ENCODE data around the gene ZCCHC24. TPM values are rescaled to one million over a fixed set of nuclear protein-coding genes. Genes with fewer than 3 reads are reported as not detected.

The ZCCHC24 gene
- total RNA-seq, 1 experiment from 2014 or later, result 3.1 TPM

DNA sequence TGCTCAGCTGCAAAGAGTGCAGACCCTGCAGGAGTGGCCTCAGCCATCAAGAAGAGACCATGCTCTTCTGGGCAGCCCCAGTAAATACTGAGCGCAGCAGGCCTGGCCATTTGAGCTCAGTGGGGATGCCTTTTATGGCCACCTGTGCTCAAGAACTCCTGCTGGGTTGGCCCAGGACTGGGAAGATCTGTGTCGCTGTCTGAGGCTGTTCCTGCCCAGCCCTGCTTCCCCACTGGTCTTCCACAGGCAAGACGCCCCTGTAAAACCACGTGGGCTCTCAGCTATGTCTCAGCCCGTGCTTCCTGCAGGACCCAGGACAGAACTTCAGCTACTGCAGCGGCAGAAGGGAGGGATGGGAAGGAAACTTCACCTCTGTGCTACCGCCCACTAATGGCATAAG, 108.7 kb downstream of the ZCCHC24 start:
- DNase-seq, result no peak
- Histone ChIP-seq H3K4me3 (ENCODE audit: low read depth, low read length) (no peak overlapping the region), H3K9me3 (no peaks in the 10 kb centered on the region), H3K27me3 (replicated peaks; ENCODE audit: control insufficient read depth, insufficient read depth, low read length) (no peaks in the 10 kb centered on the region), H3K36me3 (ENCODE audit: control insufficient read depth, insufficient read depth, low read length) (no peaks in the 10 kb centered on the region), H3K4me1 (no peaks in the 10 kb centered on the region)
- Mint-ChIP-seq H3K4me1 (ENCODE audit: low read depth, unreplicated experiment) (no peaks in the 10 kb centered on the region), H3K9me3 (ENCODE audit: unreplicated experiment) (no peaks in the 10 kb centered on the region), H3K4me3 (ENCODE audit: unreplicated experiment) (no peak overlapping the region), H3K27ac (ENCODE audit: unreplicated experiment) (no peak overlapping the region), H3K36me3 (ENCODE audit: insufficient read depth, unreplicated experiment) (no peaks in the 10 kb centered on the region), H3K27me3 (ENCODE audit: insufficient read depth, unreplicated experiment) (no peaks in the 10 kb centered on the region)
- POLR2A ChIA-PET, result no interaction called here
- no TSS peak for BruUV-seq (replicated peaks)
- intact Hi-C loops (cut with micrococcal nuclease; ENCODE audit: unreplicated experiment), result no loop called here
- CTCF ChIA-PET, result no interaction called here
- TF ChIP-seq, protein P1, sequence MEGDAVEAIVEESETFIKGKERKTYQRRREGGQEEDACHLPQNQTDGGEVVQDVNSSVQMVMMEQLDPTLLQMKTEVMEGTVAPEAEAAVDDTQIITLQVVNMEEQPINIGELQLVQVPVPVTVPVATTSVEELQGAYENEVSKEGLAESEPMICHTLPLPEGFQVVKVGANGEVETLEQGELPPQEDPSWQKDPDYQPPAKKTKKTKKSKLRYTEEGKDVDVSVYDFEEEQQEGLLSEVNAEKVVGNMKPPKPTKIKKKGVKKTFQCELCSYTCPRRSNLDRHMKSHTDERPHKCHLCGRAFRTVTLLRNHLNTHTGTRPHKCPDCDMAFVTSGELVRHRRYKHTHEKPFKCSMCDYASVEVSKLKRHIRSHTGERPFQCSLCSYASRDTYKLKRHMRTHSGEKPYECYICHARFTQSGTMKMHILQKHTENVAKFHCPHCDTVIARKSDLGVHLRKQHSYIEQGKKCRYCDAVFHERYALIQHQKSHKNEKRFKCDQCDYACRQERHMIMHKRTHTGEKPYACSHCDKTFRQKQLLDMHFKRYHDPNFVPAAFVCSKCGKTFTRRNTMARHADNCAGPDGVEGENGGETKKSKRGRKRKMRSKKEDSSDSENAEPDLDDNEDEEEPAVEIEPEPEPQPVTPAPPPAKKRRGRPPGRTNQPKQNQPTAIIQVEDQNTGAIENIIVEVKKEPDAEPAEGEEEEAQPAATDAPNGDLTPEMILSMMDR (IDR thresholded peaks at IDR 0.05; ENCODE audit: insufficient read depth in 1 of 2, low read depth in 1 of 2, low read length in 1 of 2, severe bottlenecking in 1 of 2, unreplicated experiment in 1 of 2), result no peak

GRCh38 chr10:79336276-79336675, 109.1 kb downstream of the ZCCHC24 start:
- Histone ChIP-seq H3K4me1 (no peaks in the 10 kb centered on the region), H3K36me3 (ENCODE audit: control insufficient read depth, insufficient read depth, low read length) (no peaks in the 10 kb centered on the region), H3K9me3 (no peaks in the 10 kb centered on the region), H3K27me3 (replicated peaks; ENCODE audit: control insufficient read depth, insufficient read depth, low read length) (no peaks in the 10 kb centered on the region), H3K4me3 (ENCODE audit: low read depth, low read length) (no peak overlapping the region)
- H3K9me3 Mint-ChIP-seq (ENCODE audit: unreplicated experiment), result no peaks in the 10 kb centered on the region
- no TSS peak for BruUV-seq (replicated peaks)
- no peaks in the 10 kb centered on the region for H3K4me1 Mint-ChIP-seq (ENCODE audit: low read depth, unreplicated experiment)
- no peak overlapping the region for H3K4me3 Mint-ChIP-seq (ENCODE audit: unreplicated experiment)
- no peaks in the 10 kb centered on the region for H3K36me3 Mint-ChIP-seq (ENCODE audit: insufficient read depth, unreplicated experiment)
- TF ChIP-seq, protein P1 (IDR thresholded peaks at IDR 0.05; ENCODE audit: insufficient read depth in 1 of 2, low read depth in 1 of 2, low read length in 1 of 2, severe bottlenecking in 1 of 2, unreplicated experiment in 1 of 2), result no peak
- no peak for DNase-seq
- intact Hi-C loops (cut with micrococcal nuclease; ENCODE audit: unreplicated experiment), result no loop called here
- H3K27me3 Mint-ChIP-seq (ENCODE audit: insufficient read depth, unreplicated experiment), result no peaks in the 10 kb centered on the region
- CTCF ChIA-PET, result no interaction called here
- no peak overlapping the region for H3K27ac Mint-ChIP-seq (ENCODE audit: unreplicated experiment)
- POLR2A ChIA-PET, result no interaction called here

DNA sequence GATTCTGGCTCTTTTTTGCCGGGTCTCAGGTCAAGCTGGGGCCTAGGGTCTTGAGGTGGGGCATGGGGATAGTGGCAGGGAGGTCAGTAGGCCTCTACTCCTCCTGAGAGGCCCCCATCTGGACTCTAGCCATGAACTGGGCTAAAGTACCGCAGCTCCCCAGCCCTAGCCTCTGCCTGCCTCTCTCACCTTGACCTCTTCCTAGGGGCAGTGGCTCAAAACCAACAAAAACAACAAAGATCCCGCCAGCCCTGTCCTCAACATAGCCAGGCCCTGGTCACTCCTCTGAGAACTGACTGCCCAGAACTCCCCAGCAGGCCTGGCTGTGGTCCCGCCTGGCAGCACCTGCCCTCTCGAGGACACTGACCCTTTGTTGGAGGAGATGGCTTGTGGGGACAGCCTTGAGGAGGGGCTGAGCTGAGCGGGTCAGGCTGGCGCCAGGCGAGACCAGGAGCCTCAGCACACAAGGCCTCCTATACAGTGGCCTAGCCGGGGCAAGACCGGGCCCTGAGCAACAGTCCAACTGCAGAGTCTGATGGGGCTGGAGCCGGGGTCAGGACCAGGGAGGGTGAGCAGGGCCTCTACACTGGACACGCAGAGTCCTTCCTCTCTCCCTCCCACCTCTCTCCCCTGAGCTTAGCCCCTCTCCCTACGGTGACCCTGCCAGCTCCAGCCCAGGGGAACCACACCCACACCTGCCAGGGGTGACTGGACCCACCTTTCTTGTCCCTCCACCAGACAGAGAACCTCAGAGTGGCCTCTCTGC, 109.8 kb downstream of the ZCCHC24 start:
- no peaks in the 10 kb centered on the region for H3K4me1 Mint-ChIP-seq (ENCODE audit: low read depth, unreplicated experiment)
- ChIA-PET POLR2A (no interaction called here), CTCF (no interaction called here)
- H3K9me3 ChIP-seq, result no peaks in the 10 kb centered on the region
- no peaks in the 10 kb centered on the region for H3K36me3 Mint-ChIP-seq (ENCODE audit: insufficient read depth, unreplicated experiment)
- no peaks in the 10 kb centered on the region for H3K9me3 Mint-ChIP-seq (ENCODE audit: unreplicated experiment)
- intact Hi-C loops (cut with micrococcal nuclease; ENCODE audit: unreplicated experiment), result no loop called here
- no peaks in the 10 kb centered on the region for H3K36me3 ChIP-seq (ENCODE audit: control insufficient read depth, insufficient read depth, low read length)
- H3K27ac Mint-ChIP-seq (ENCODE audit: unreplicated experiment), result no peak overlapping the region
- no peak overlapping the region for H3K4me3 ChIP-seq (ENCODE audit: low read depth, low read length)
- H3K4me3 Mint-ChIP-seq (ENCODE audit: unreplicated experiment), result no peak overlapping the region
- H3K4me1 ChIP-seq, result no peaks in the 10 kb centered on the region
- TF ChIP-seq, protein P1 (IDR thresholded peaks at IDR 0.05; ENCODE audit: insufficient read depth in 1 of 2, low read depth in 1 of 2, low read length in 1 of 2, severe bottlenecking in 1 of 2, unreplicated experiment in 1 of 2), result no peak
- H3K27me3 ChIP-seq (replicated peaks; ENCODE audit: control insufficient read depth, insufficient read depth, low read length), result no peaks in the 10 kb centered on the region
- no TSS peak for BruUV-seq (replicated peaks)
- DNase-seq, result no peak
- no peaks in the 10 kb centered on the region for H3K27me3 Mint-ChIP-seq (ENCODE audit: insufficient read depth, unreplicated experiment)

Data from Caco-2 (cell line).